CD14-positive monocyte (primary cell): Measurements from ENCODE around the gene GAS5. TPM values are rescaled to one million over a fixed set of nuclear protein-coding genes. Genes with fewer than 3 reads are reported as not detected.

Experiments
- DNase-seq, 3 donors: peaks; one replicate each; pipeline ENCODE4 v3.0.0-alpha.2; 2011 to 2022
- H2AFZ ChIP-seq: 2 replicates; pipeline ENCODE4 v1.6.0; 2012; ENCODE audit warnings: mild to moderate bottlenecking, low read depth, low read length, inconsistent platforms; ENCODE audit not compliant: insufficient read depth, poor library complexity, severe bottlenecking
- H3K27ac ChIP-seq, 2 donors: 1 replicate in 1 of 2; 2 replicates in 1 of 2; pipeline ENCODE4 v1.5.1; 2012 to 2013; ENCODE audit warnings: low read length in 2 of 2, control low read depth in 1 of 2, inconsistent platforms in 1 of 2, low read depth in 1 of 2, mild to moderate bottlenecking in 1 of 2
- H3K27me3 ChIP-seq, 2 donors: one replicate each; pipeline versions ENCODE4 v1.6.0 to v1.6.1; 2011 to 2013; ENCODE audit warnings: low read length in 2 of 2; ENCODE audit not compliant: control insufficient read depth in 2 of 2, insufficient read depth in 2 of 2
- H3K36me3 ChIP-seq, 2 donors: replicated peaks in 1 of 2; 1 replicate in 1 of 2; 2 replicates in 1 of 2; pipeline versions ENCODE4 v1.5.1 to v1.6.1; 2012 to 2013; ENCODE audit warnings: low read length in 2 of 2, control low read depth in 1 of 2, inconsistent platforms in 1 of 2, mild to moderate bottlenecking in 1 of 2; ENCODE audit not compliant: insufficient read depth in 2 of 2, control insufficient read depth in 1 of 2
- H3K4me1 ChIP-seq, 2 donors: 1 replicate in 1 of 2; 2 replicates in 1 of 2; pipeline versions ENCODE4 v1.5.1 to v1.6.1; 2012 to 2013; ENCODE audit warnings: low read length in 2 of 2, control low read depth in 1 of 2, inconsistent platforms in 1 of 2, mild to moderate bottlenecking in 1 of 2, moderate library complexity in 1 of 2; ENCODE audit not compliant: insufficient read depth in 2 of 2, control insufficient read depth in 1 of 2
- H3K4me2 ChIP-seq: replicated peaks from 2 replicates; pipeline ENCODE3; 2012; ENCODE audit warnings: low read length, moderate library complexity, mild to moderate bottlenecking; ENCODE audit not compliant: poor library complexity, severe bottlenecking; ENCODE audit errors: extremely low read depth
- H3K4me3 ChIP-seq, 3 experiments: fragments of 200-600 bp in 1 of 3; sonication (generic) in 1 of 3; replicated peaks in 1 of 3; 1 replicate in 2 of 3; 2 replicates in 1 of 3; pipeline ENCODE4 v1.5.1; 2011 to 2013; ENCODE audit warnings: low read length in 3 of 3, mild to moderate bottlenecking in 3 of 3, control low read depth in 2 of 3, low read depth in 2 of 3, inconsistent platforms in 1 of 3, moderate library complexity in 1 of 3
- H3K79me2 ChIP-seq: 2 replicates; pipeline ENCODE4 v1.6.0; 2012; ENCODE audit warnings: mild to moderate bottlenecking, control low read depth, inconsistent platforms, low read length, moderate library complexity; ENCODE audit not compliant: insufficient read depth
- H3K9ac ChIP-seq: 2 replicates; pipeline ENCODE4 v1.6.0; 2017; ENCODE audit warnings: low read length, mild to moderate bottlenecking; ENCODE audit not compliant: insufficient read depth, poor library complexity, severe bottlenecking
- H3K9me3 ChIP-seq, 2 donors: replicated peaks in 1 of 2; 1 replicate in 1 of 2; 2 replicates in 1 of 2; pipeline versions ENCODE4 v1.5.1 to v1.6.1; 2012 to 2013; ENCODE audit warnings: low read length in 2 of 2, control low read depth in 1 of 2; ENCODE audit not compliant: control insufficient read depth in 1 of 2, insufficient read depth in 1 of 2
- H4K20me1 ChIP-seq: 2 replicates; pipeline ENCODE4 v1.6.0; 2012; ENCODE audit warnings: mild to moderate bottlenecking, low read length, control low read depth, moderate library complexity; ENCODE audit not compliant: insufficient read depth
- H3K27ac Mint-ChIP-seq, 7 donors: one replicate each; pipeline ENCODE4 v1.8.0; 2020; ENCODE audit warnings: mild to moderate bottlenecking in 7 of 7, mixed read lengths in 7 of 7, moderate library complexity in 6 of 7, inconsistent platforms in 2 of 7
- H3K27me3 Mint-ChIP-seq, 3 donors: one replicate each; pipeline ENCODE4 v1.8.0; 2021 to 2022; ENCODE audit warnings: low read depth in 3 of 3, mild to moderate bottlenecking in 3 of 3, mixed read lengths in 3 of 3, moderate library complexity in 3 of 3, inconsistent platforms in 1 of 3
- H3K36me3 Mint-ChIP-seq, 2 donors: one replicate each; pipeline ENCODE4 v1.8.0; 2020; ENCODE audit warnings: mixed read lengths in 2 of 2, inconsistent platforms in 1 of 2, mild to moderate bottlenecking in 1 of 2
- H3K4me1 Mint-ChIP-seq: one replicate; pipeline ENCODE4 v1.8.0; 2020; ENCODE audit warnings: mild to moderate bottlenecking, mixed read lengths
- H3K4me3 Mint-ChIP-seq, 2 donors: one replicate each; pipeline ENCODE4 v1.8.0; 2020; ENCODE audit warnings: mild to moderate bottlenecking in 2 of 2, mixed read lengths in 2 of 2, moderate library complexity in 1 of 2
- H3K9me3 Mint-ChIP-seq, 7 donors: one replicate each; pipeline ENCODE4 v1.8.0; 2020 to 2022; ENCODE audit warnings: mixed read lengths in 7 of 7, mild to moderate bottlenecking in 6 of 7, moderate library complexity in 6 of 7, inconsistent platforms in 2 of 7
- CTCF ChIP-seq: fragments of 200-600 bp; IDR thresholded peaks from one replicate; pipeline ENCODE4 v1.8.0; 2022; ENCODE audit warnings: antibody characterized with exemption, mild to moderate bottlenecking
- WGBS: methylation state at CpG from one replicate; pipeline ENCODE4 v1.1.5; 2013; ENCODE audit warnings: missing lambda C conversion rate; ENCODE audit not compliant: insufficient coverage; 5-methylcytosine and 5-hydroxymethylcytosine counted together
- intact Hi-C, 2 donors: fragments of 100-400 bp; cut with micrococcal nuclease; formaldehyde crosslinking; loops; one replicate each; pipeline versions ENCODE4 v1.15.0 to v1.15.1; 2023
- polyA plus RNA-seq, 3 donors: library from polyadenylated mRNA; depleted of rRNA in 1 of 3; unstranded in 2 of 3; stranded (reverse) in 1 of 3; fragments of 300-500 nt in 2 of 3; fragments of >200 nt in 1 of 3; fragmentation: Illumina TruSeq in 2 of 3; gene quantifications; 1 replicate in 2 of 3; 2 replicates in 1 of 3; pipeline ENCODE4 v1.2.3, GENCODE V29; 2012 to 2021

GAS5 gene
- polyA plus RNA-seq, 3 donors: 90.4 to 309 (median 92.0) TPM

- no peak for DNase-seq
- Histone ChIP-seq H3K9ac (peak overlapping the region; percentile 81), H3K79me2 (peaks cover 29% of the 10 kb centered on the region), H3K27ac (peak overlapping the region in 1 of 2 donors; percentile 91), H2AFZ (peak overlapping the region; percentile 89), H3K4me3 (peak overlapping the region; percentile 89 to 96 (median 94)), H3K9me3 (no peaks in the 10 kb centered on the region), H4K20me1 (peaks cover 19% of the 10 kb centered on the region), H3K36me3 (peaks cover 48 to 67% of the 10 kb centered on the region in 2 donors), H3K4me2 (peak overlapping the region; percentile 83), H3K27me3 (no peaks in the 10 kb centered on the region), H3K4me1 (peaks cover 22 to 32% of the 10 kb centered on the region in 2 donors)
- 0% methylated on average over 1 of the region's 2 CpGs for WGBS
- peaks cover 50% of the 10 kb centered on the region for H3K4me1 Mint-ChIP-seq
- H3K36me3 Mint-ChIP-seq: peaks cover 50 to 53% of the 10 kb centered on the region in 2 donors
- intact Hi-C loops: loop anchor here (5.0 to 10.0 kb wide), 4 partner anchors 39 to 392 kb away; partner anchors contain the start of gene PRDX6 (in 2 of the 2)
- no peak for TF ChIP-seq CTCF
- H3K9me3 Mint-ChIP-seq: no peaks in the 10 kb centered on the region
- H3K27me3 Mint-ChIP-seq: peaks cover 0 to 2% (median 0%) of the 10 kb centered on the region in 3 donors
- H3K4me3 Mint-ChIP-seq: peak overlapping the region; percentile 98 to 99
- H3K27ac Mint-ChIP-seq: peak overlapping the region in 6 of 7 donors; percentile 33 to 97 (median 94)
These were observed 1.2 kb downstream of the GAS5 start for GRCh38 chr1:173866413-173867115.

DNA sequence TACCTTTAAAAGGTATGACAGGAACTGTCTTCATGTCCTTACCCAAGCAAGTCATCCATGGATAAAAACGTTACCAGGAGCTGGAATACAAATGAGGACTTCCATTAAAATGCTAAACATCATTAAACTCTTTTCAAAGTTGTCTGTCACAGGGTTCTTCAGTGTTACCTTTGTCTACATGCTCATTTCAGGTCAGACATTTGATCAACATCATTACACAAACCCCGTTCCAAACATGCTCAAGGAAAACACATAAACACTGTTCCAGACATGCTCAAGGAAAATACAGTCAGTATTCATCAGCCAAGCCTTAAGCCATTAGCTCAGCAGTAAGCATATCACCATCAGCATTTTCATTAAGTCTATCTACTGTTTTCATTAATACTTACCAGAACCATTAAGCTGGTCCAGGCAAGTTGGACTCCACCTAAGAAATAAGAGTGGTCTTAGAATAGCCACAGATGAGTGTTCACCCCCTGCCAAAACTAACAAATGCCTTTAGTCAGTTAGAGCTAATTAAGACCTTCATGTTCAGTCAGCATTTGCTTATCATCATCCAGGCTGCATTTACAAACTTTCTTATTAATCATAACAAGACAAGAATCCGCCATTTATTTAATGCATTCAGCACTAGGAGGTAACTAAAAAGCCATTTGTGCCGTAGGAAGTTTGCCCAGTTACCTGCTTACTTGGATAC, 2.2 kb downstream of the GAS5 start:
- TF ChIP-seq CTCF: no peak
- WGBS: 44% methylated on average over 1 of the region's 4 CpGs
- peaks cover 43% of the 10 kb centered on the region for H3K4me1 Mint-ChIP-seq

More for the DNA sequence above, 2.2 kb downstream of the GAS5 start:
- Histone ChIP-seq H3K27ac (peak overlapping the region in 1 of 2 donors; percentile 91), H2AFZ (no peak overlapping the region), H3K27me3 (no peaks in the 10 kb centered on the region), H3K9ac (no peak overlapping the region), H4K20me1 (peaks cover 19% of the 10 kb centered on the region), H3K79me2 (peaks cover 29% of the 10 kb centered on the region), H3K36me3 (peaks cover 45 to 57% of the 10 kb centered on the region in 2 donors), H3K9me3 (no peaks in the 10 kb centered on the region), H3K4me2 (peak overlapping the region; percentile 83), H3K4me1 (peaks cover 22 to 32% of the 10 kb centered on the region in 2 donors), H3K4me3 (peak overlapping the region in 1 of 3 experiments; percentile 94)
- intact Hi-C loops: loop anchor here (5.0 to 10.0 kb wide), 4 partner anchors 38 to 391 kb away; partner anchors contain the start of gene PRDX6 (in 2 of the 2)
- Mint-ChIP-seq H3K9me3 (no peaks in the 10 kb centered on the region), H3K4me3 (no peak overlapping the region), H3K27me3 (peaks cover 0 to 2% (median 0%) of the 10 kb centered on the region in 3 donors), H3K36me3 (peaks cover 48 to 49% of the 10 kb centered on the region in 2 donors), H3K27ac (peak overlapping the region in 1 of 7 donors; percentile 12)
- DNase-seq: no peak
